ENCODE results near the gene DNAJC10. TPM values are rescaled to one million over a fixed set of nuclear protein-coding genes. Genes with fewer than 3 reads are reported as not detected.

The DNAJC10 gene
- total and polyA plus RNA-seq, 7 donors, result 9.0 to 31.1 (median 25.8) TPM

GRCh38 chr2:182694189-182694588, 21.9 kb upstream of the DNAJC10 start:
- ATAC-seq, result no peak

GRCh38 chr2:182695776-182696175, 20.3 kb upstream of the DNAJC10 start:
- H3K9me3 ChIP-seq, result no peaks in the 10 kb centered on the region
- 94 to 96% (median 95%) methylated on average over 2 of the region's 2 CpGs for WGBS, 3 donors
- no peaks in the 10 kb centered on the region for H3K36me3 ChIP-seq (ENCODE audit: insufficient read depth in 1 of 2, low read depth in 1 of 2)
- DNase-seq (no peak), ATAC-seq (no peak)
- no peak for TF ChIP-seq CTCF (IDR thresholded peaks at IDR 0.05)
- no peak overlapping the region for H3K27ac ChIP-seq
- no peaks in the 10 kb centered on the region for H3K4me1 ChIP-seq
- H3K27me3 ChIP-seq (ENCODE audit: insufficient read depth in 3 of 3, low read length in 2 of 3), result no peaks in the 10 kb centered on the region
- no peak overlapping the region for H3K4me3 ChIP-seq
- intact Hi-C loops (cut with DNase I), result no loop called here

More at GRCh38 chr2:182694189-182694588, 21.9 kb upstream of the DNAJC10 start:
- H3K4me3 ChIP-seq, result no peak overlapping the region
- H3K27me3 ChIP-seq (ENCODE audit: insufficient read depth in 3 of 3, low read length in 2 of 3), result no peaks in the 10 kb centered on the region
- H3K4me1 ChIP-seq, result no peaks in the 10 kb centered on the region
- no peaks in the 10 kb centered on the region for H3K36me3 ChIP-seq (ENCODE audit: insufficient read depth in 1 of 2, low read depth in 1 of 2)
- WGBS, 3 donors, result 95 to 96% (median 96%) methylated on average over 4 of the region's 4 CpGs
- no peaks in the 10 kb centered on the region for H3K9me3 ChIP-seq
- H3K27ac ChIP-seq, result no peak overlapping the region
- no peak for TF ChIP-seq CTCF (IDR thresholded peaks at IDR 0.05)
- intact Hi-C loops (cut with DNase I), result no loop called here
- DNase-seq, result no peak

GRCh38 chr2:182698671-182699070, 17.4 kb upstream of the DNAJC10 start:
- intact Hi-C loops (cut with DNase I), result no loop called here
- H3K4me1 ChIP-seq, result no peaks in the 10 kb centered on the region
- H3K27ac ChIP-seq, result no peak overlapping the region
- H3K36me3 ChIP-seq (ENCODE audit: insufficient read depth in 1 of 2, low read depth in 1 of 2), result no peaks in the 10 kb centered on the region
- no peak for TF ChIP-seq CTCF (IDR thresholded peaks at IDR 0.05)
- no peak overlapping the region for H3K4me3 ChIP-seq
- no peak for ATAC-seq
- no peaks in the 10 kb centered on the region for H3K9me3 ChIP-seq
- no peaks in the 10 kb centered on the region for H3K27me3 ChIP-seq (ENCODE audit: insufficient read depth in 3 of 3, low read length in 2 of 3)
- 57 to 67% (median 59%) methylated on average over 3 of the region's 3 CpGs for WGBS, 3 donors
- no peak for DNase-seq

GRCh38 chr2:182705761-182706160, 10.3 kb upstream of the DNAJC10 start:
- DNase-seq, result no peak
- H3K36me3 ChIP-seq (ENCODE audit: insufficient read depth in 1 of 2, low read depth in 1 of 2), result no peaks in the 10 kb centered on the region
- no peaks in the 10 kb centered on the region for H3K4me1 ChIP-seq
- no peak for ATAC-seq
- no peaks in the 10 kb centered on the region for H3K9me3 ChIP-seq
- 77 to 93% (median 81%) methylated on average over 1 of the region's 1 CpG for WGBS, 3 donors
- no peak for TF ChIP-seq CTCF (IDR thresholded peaks at IDR 0.05)
- H3K27me3 ChIP-seq (ENCODE audit: insufficient read depth in 3 of 3, low read length in 2 of 3), result peaks cover 0 to 3% (median 0%) of the 10 kb centered on the region in 3 donors
- intact Hi-C loops (cut with DNase I), result no loop called here
- no peak overlapping the region for H3K4me3 ChIP-seq
- no peak overlapping the region for H3K27ac ChIP-seq

- Histone ChIP-seq H3K36me3 (ENCODE audit: insufficient read depth in 1 of 2, low read depth in 1 of 2) (no peaks in the 10 kb centered on the region), H3K4me3 (no peak overlapping the region), H3K27me3 (ENCODE audit: insufficient read depth in 3 of 3, low read length in 2 of 3) (peaks cover 0 to 3% (median 0%) of the 10 kb centered on the region in 3 donors), H3K4me1 (no peaks in the 10 kb centered on the region), H3K9me3 (no peaks in the 10 kb centered on the region), H3K27ac (no peak overlapping the region)
- intact Hi-C loops (cut with DNase I), result no loop called here
- DNase-seq (no peak), ATAC-seq (no peak)
- no peak for TF ChIP-seq CTCF (IDR thresholded peaks at IDR 0.05)
- WGBS, 3 donors, result 44 to 50% (median 45%) methylated on average over 2 of the region's 2 CpGs
Measured at GRCh38 chr2:182706751-182707150, 9.3 kb upstream of the DNAJC10 start.
